ENCODE results near the gene HNF1A. TPM values are rescaled to one million over a fixed set of nuclear protein-coding genes. Genes with fewer than 3 reads are reported as not detected.

Gene HNF1A
- total and polyA plus RNA-seq, 2 of the 13 experiments (the other 11 are each of a cell fraction or from before 2014, with no cell fraction given), result 13.4 to 34.7 TPM

- Histone ChIP-seq H3K4me1 (ENCODE audit: insufficient read depth, low read length) (peaks cover 43% of the 10 kb centered on the region), H3K9ac (ENCODE audit: insufficient read depth, low read depth, low read length) (peak within 1 kb of the TSS; percentile 83), H4K20me1 (ENCODE audit: insufficient read depth, low read length) (no peaks in the 10 kb centered on the region; the same call in 1 of the 2 replicates), H3K27me3 (ENCODE audit: control insufficient read depth in 1 of 2, insufficient read depth in 2 of 2, low read length in 2 of 2) (no peaks in the 10 kb centered on the region; a peak in 1 of 5 replicates), H3K9me3 (ENCODE audit: low read length) (no peaks in the 10 kb centered on the region), H3K36me3 (replicated peaks in 1 of 2; ENCODE audit: control insufficient read depth in 1 of 2, insufficient read depth in 2 of 2, low read length in 2 of 2) (peaks cover 1 to 15% of the 10 kb centered on the region in 2 experiments; a peak in 4 of 5 replicates), H3K4me2 (ENCODE audit: low read depth, low read length) (peak within 1 kb of the TSS; percentile 73), H3K27ac (ENCODE audit: extremely low read length, insufficient read depth, low read length) (peak within 1 kb of the TSS; percentile 63), H3K79me2 (ENCODE audit: insufficient read depth, low read length) (peaks cover 15% of the 10 kb centered on the region), H2AFZ (ENCODE audit: low read length) (no peak within 1 kb of the TSS), H3K4me3 (replicated peaks in 1 of 3; ENCODE audit: insufficient read depth in 1 of 3, low read depth in 2 of 3, low read length in 3 of 3) (peak within 1 kb of the TSS; percentile 71 to 92 (median 81))
- intact Hi-C loops (cut with micrococcal nuclease; ENCODE audit: unreplicated experiment) (no loop called here), in situ Hi-C loops (cut with HindIII; ENCODE audit: extremely low pct_ligation_motif_present, low pct_unique_long_range_greater_than_20kb) (loop anchor here (5.0 kb wide), 1 partner anchor 76 kb away; no protein-coding TSS in a partner anchor)
- ChIA-PET CTCF (ENCODE audit: low intra/inter-chr PET ratio, low total read pairs) (interaction anchor here (0.9 kb wide), 1 partner anchor 44 kb away, joined by 4 read pairs; no protein-coding TSS in a partner anchor), POLR2A (interaction anchor here (0.6 to 1.6 kb wide), 3 partner anchors 10 to 38 kb away, joined by 3 to 14 read pairs (median 4); partner anchors contain the start of gene HNF1A)
- ATAC-seq (peak; percentile 93), DNase-seq (ENCODE audit: low spot score) (peak; percentile 91), FAIRE-seq (peak; percentile 96)
- under 1% methylated on average over 15 of the region's 34 CpGs for WGBS (ENCODE audit: low lambda C conversion rate)
- BruUV-seq (replicated peaks), result TSS peak; percentile 87
- TF ChIP-seq ZFP82 (CRISPR knock-in tag; IDR thresholded peaks at IDR 0.05; ENCODE audit: borderline replicate concordance) (no peak), ZNF709 (CRISPR knock-in tag; IDR thresholded peaks at IDR 0.05) (no peak), PHB2 (IDR thresholded peaks at IDR 0.05; ENCODE audit: partially characterized antibody) (no peak), ZNF318 (CRISPR knock-in tag; IDR thresholded peaks at IDR 0.05) (no peak), ZFY (CRISPR knock-in tag; IDR thresholded peaks at IDR 0.05) (peak; percentile 68), NFE2L1 (CRISPR knock-in tag; IDR thresholded peaks at IDR 0.05; ENCODE audit: borderline replicate concordance) (no peak), POGZ (CRISPR knock-in tag; IDR thresholded peaks at IDR 0.05) (peak; percentile 71), ZNF12 (CRISPR knock-in tag; IDR thresholded peaks at IDR 0.05) (peak; percentile 17; the same call in 1 of the 2 replicates), HMGXB4 (CRISPR knock-in tag; IDR thresholded peaks at IDR 0.05; ENCODE audit: borderline replicate concordance in 1 of 2, low read depth in 1 of 2) (peak; percentile 56 to 58; a peak in 3 of 4 replicates), SIN3A (IDR thresholded peaks at IDR 0.05; ENCODE audit: borderline replicate concordance, low read depth, low read length) (peak; percentile 71; the same call in 1 of the 2 replicates), RBFOX2 (IDR thresholded peaks at IDR 0.05; ENCODE audit: low read depth, low read length) (peak; percentile 67), GTF3A (CRISPR knock-in tag; conservative IDR thresholded peaks at IDR 0.05) (no peak)
These were observed 37.8 kb downstream of the HNF1A start, which contains the start of gene C12orf43 for GRCh38 chr12:121015825-121016766. C12orf43 (minus strand) TSS chr12:121016487; CDS start chr12:121016474, 13 bp downstream.

All from HepG2 (cell line).